Activated CD4-positive, alpha-beta T cell treated with anti-CD3 and anti-CD28 coated beads, Interleukin-2, Interleukin-4, amounts not matched to agents 100 ng/mL and 50 ng/mL, durations not matched to agents 16 hours and 8 hours (primary cell): ENCODE data around the gene MEIOB.

Experiments
- DNase-seq: peaks from one replicate; pipeline ENCODE4 v3.0.0-alpha.2; 2020; ENCODE audit warnings: low spot score

The MEIOB gene

DNA sequence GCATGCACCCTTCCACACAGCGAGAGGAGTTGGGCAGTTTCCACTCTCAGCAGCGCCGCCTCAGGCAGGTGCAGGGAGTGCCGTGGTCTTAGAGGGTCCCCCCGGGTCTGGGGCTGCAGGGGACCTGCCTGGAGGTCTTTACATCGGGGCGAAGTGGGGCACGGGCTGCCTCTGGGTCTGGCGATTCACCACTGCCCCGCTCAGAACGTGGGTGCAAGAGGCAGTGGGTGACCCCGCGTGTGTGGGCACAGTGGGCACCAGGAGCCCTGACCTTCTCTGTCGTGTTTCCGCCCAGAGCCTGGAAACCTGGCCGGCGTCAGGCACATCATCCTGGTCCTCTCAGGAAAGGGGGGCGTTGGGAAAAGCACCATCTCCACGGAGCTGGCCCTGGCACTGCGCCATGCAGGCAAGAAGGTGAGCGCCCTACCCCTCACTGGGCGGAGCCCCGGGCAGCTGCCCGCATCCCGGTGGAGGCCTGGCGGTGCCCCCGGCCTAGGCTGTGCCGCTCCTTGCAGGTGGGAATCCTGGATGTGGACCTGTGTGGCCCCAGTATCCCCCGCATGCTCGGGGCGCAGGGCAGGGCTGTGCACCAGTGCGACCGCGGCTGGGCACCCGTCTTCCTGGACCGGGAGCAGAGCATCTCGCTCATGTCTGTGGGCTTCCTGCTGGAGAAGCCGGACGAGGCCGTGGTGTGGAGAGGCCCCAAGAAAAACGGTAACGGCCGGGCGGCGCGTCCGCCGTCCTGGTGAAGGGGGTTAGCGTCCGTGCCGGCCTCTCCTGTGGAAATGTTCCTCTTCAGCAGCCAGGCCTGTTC, 85.5 kb downstream of the MEIOB start:
- no peak for DNase-seq

DNA sequence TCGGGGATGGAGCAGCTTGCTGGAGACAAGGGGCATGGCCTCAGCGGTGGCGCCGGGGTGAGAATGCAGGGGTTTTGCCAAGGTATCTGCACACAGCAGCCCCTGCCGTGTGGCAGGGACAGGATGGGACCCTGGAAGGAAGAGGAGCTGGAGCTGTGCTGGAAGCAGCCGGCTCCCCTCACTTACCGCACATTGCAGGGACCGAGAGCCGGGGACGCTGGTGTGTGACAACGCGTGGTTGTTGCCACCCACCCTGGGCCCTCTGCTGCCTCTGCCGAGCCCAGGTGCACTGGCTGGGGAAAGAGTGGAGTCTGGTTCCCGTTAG, 86.2 kb downstream of the MEIOB start:
- DNase-seq: no peak

DNA sequence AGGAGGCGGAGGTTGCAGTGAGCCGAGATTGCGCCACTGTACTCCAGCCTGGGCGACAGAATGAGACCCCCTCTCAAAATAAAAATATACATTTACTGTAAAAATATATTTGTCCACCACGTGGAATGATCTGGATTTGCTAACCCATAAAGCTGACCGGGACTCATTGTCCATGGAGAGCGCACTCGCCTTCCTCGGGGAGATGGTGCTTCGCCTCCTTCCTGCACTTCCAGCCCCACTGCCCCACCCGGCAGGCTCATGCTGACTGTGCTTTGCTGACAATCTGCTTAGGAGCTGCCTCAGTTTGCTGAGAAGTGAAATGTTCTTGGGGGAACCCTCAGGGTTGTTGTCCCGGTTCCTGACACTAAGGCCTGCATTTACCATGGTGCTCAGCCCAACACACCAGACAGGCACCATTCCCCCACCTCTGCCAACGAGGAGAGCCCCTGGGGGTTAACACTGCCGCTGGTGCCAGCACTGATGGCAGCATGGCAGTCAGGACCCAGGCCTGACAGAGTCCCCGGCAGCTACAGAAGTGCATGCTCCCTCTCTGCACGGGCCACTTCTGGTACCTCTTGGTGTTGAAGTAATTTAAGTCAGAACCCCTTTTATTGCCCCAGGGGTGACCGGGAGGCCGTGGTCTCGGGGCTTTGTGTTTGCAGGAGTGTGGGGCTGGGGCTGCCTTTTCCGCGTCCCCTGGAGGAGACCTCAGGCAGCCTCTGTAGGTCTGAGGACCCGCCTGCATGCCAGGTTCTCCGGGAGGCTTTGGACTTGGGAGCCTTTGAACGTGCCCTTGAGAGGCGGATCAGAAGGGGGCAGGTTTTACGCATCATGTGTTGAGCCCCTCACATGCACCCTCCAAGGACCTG, 86.8 kb downstream of the MEIOB start:
- no peak for DNase-seq
